MM.1S (cell line): ENCODE measurements around the gene GSAP.
"Not testable (repeated sequence)": the region's sequence is repeated elsewhere in the genome, so short reads cannot be mapped to it uniquely, and the experiment has no call there.

Experiments used
- DNase-seq: peaks from one replicate; pipeline ENCODE4 v3.0.0-alpha.2; 2015
- H2AFZ ChIP-seq: fragments of 300-600 bp; sonication (generic); 2 replicates; pipeline ENCODE4 v1.6.0; 2016; ENCODE audit warnings: antibody characterized with exemption, low read length
- H3F3A ChIP-seq: fragments of 300-600 bp; sonication (generic); 2 replicates; pipeline ENCODE4 v1.6.1; 2016; ENCODE audit warnings: mild to moderate bottlenecking, antibody characterized with exemption, low read length, moderate library complexity, mixed read lengths; ENCODE audit not compliant: insufficient read depth
- H3K27ac ChIP-seq: fragments of 300-600 bp; sonication (generic); 2 replicates; pipeline ENCODE4 v1.5.1; 2016; ENCODE audit warnings: mild to moderate bottlenecking, low read length
- H3K27me3 ChIP-seq: fragments of 300-600 bp; sonication (generic); replicated peaks from 2 replicates; pipeline ENCODE4 v1.6.0; 2016; ENCODE audit warnings: low read length; ENCODE audit not compliant: insufficient read depth
- H3K36me3 ChIP-seq: fragments of 300-600 bp; sonication (generic); replicated peaks from 2 replicates; pipeline ENCODE4 v1.6.1; 2016; ENCODE audit warnings: mild to moderate bottlenecking, low read length, mixed read lengths; ENCODE audit not compliant: insufficient read depth
- H3K4me1 ChIP-seq: fragments of 300-600 bp; sonication (generic); 2 replicates; pipeline ENCODE4 v1.6.1; 2016; ENCODE audit warnings: low read length, mixed read lengths
- H3K4me2 ChIP-seq: fragments of 300-600 bp; sonication (generic); 2 replicates; pipeline ENCODE4 v1.6.0; 2016; ENCODE audit warnings: low read depth, low read length
- H3K4me3 ChIP-seq: fragments of 300-600 bp; sonication (generic); 2 replicates; pipeline ENCODE4 v1.5.1; 2016; ENCODE audit warnings: low read length, mixed read lengths
- H3K79me2 ChIP-seq: fragments of 300-600 bp; sonication (generic); 2 replicates; pipeline ENCODE4 v1.6.1; 2016; ENCODE audit warnings: mixed run types, low read length, mixed read lengths
- H3K9ac ChIP-seq: fragments of 300-600 bp; sonication (generic); 2 replicates; pipeline ENCODE4 v1.6.1; 2016; ENCODE audit warnings: low read length, mixed read lengths
- H3K9me2 ChIP-seq: fragments of 300-600 bp; sonication (generic); replicated peaks from 2 replicates; pipeline ENCODE4 v1.6.1; 2016; ENCODE audit warnings: mild to moderate bottlenecking, low read length, mixed read lengths; ENCODE audit not compliant: insufficient read depth
- H3K9me3 ChIP-seq: fragments of 300-600 bp; sonication (generic); replicated peaks from 2 replicates; pipeline ENCODE4 v1.6.1; 2016; ENCODE audit warnings: mild to moderate bottlenecking, low read length, mixed read lengths; ENCODE audit not compliant: insufficient read depth
- H4K20me1 ChIP-seq: fragments of 300-600 bp; sonication (generic); 2 replicates; pipeline ENCODE4 v1.6.1; 2016; ENCODE audit warnings: mild to moderate bottlenecking, low read length, moderate library complexity, mixed read lengths; ENCODE audit not compliant: insufficient read depth
- CTCF ChIP-seq: fragments of 300-600 bp; sonication (generic); IDR thresholded peaks from 2 replicates; pipeline ENCODE4 v1.5.1; 2016; ENCODE audit warnings: antibody characterized with exemption, low read length, mixed read lengths
- EZH2 ChIP-seq: fragments of 300-600 bp; sonication (generic); optimal IDR thresholded peaks from 2 replicates; pipeline ENCODE3; 2017; ENCODE audit warnings: low read depth, mild to moderate bottlenecking, antibody characterized with exemption, low read length, mixed read lengths
- EZH2phosphoT487 ChIP-seq: fragments of 300-600 bp; sonication (generic); IDR thresholded peaks from 2 replicates; pipeline ENCODE4 v1.6.1; 2018; ENCODE audit warnings: antibody characterized with exemption, low read length

The GSAP gene

DNA sequence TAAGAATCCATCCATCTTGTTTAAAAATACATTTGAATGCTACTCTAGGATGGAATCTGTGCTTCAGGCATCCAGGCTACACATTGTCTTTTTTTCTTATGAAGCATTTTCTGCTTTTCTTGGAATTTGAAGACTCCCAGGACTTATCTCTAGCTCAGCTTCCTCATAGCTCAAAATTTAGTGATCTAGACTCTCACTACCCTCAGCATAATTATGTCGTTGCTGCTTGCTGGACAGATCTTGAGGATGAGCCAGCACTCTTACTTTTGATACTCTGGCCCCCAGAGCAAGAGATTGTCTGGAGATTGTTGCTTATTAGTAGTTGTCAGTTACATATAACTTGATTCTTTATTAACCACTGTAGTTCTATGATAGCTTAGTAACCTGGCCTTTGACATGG is 133.3 kb downstream of the GSAP start:
- no peak for DNase-seq
- H3K36me3 ChIP-seq = no peaks in the 10 kb centered on the region
- no peak overlapping the region for H3K4me3 ChIP-seq
- H3K79me2 ChIP-seq = no peaks in the 10 kb centered on the region
- no peaks in the 10 kb centered on the region for H3K27me3 ChIP-seq
- H3K4me1 ChIP-seq = no peaks in the 10 kb centered on the region
- H3F3A ChIP-seq = no peaks in the 10 kb centered on the region
- no peak overlapping the region for H3K9ac ChIP-seq
- H3K4me2 ChIP-seq = no peak overlapping the region
- no peak for TF ChIP-seq EZH2phosphoT487
- no peak for TF ChIP-seq EZH2
- no peak for TF ChIP-seq CTCF
- H4K20me1 ChIP-seq = no peaks in the 10 kb centered on the region
- no peak overlapping the region for H2AFZ ChIP-seq
- no peaks in the 10 kb centered on the region for H3K9me2 ChIP-seq
- no peak overlapping the region for H3K27ac ChIP-seq
- H3K9me3 ChIP-seq = no peaks in the 10 kb centered on the region

DNA sequence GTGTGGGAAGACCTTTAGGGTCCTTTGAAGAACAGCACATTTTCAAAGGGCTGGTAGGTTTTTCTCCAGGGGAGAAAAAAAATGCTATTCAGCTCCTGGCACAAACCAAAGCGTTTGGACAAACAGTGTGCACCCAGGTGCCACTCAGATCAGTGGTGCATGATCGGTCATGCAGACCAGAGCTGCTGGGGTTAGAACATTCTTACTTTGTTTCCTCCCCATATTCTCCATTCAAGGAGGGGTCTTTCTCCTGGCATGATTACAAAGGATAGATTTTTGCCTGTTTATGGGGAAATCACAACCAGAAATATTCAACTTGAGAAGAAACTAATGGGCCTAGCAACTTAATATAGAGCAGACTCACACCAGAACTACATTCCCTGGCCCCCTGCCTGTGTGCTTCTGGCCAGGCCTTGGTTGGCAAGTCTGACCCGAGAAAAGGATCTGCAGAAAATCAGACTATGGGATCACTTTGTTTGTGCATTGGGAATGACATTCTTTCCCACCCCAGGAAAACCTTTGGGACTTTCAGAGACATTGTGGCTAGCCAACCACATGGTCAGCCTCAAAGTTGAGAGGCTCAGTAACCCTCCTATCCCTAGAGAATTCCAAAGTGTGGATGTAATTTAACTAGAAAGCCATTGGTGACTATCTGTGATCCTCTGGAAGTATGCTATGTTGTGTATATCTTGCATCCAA is 134.2 kb downstream of the GSAP start:
- Histone ChIP-seq H3K79me2 (no peaks in the 10 kb centered on the region), H3K9me2 (no peaks in the 10 kb centered on the region), H3K27me3 (no peaks in the 10 kb centered on the region), H3K4me3 (no peak overlapping the region), H4K20me1 (no peaks in the 10 kb centered on the region), H3K9ac (no peak overlapping the region), H3K4me1 (no peaks in the 10 kb centered on the region), H3K9me3 (no peaks in the 10 kb centered on the region), H2AFZ (no peak overlapping the region), H3K36me3 (no peaks in the 10 kb centered on the region), H3F3A (no peaks in the 10 kb centered on the region), H3K27ac (no peak overlapping the region), H3K4me2 (no peak overlapping the region)
- DNase-seq = no peak
- no peak for TF ChIP-seq EZH2
- no peak for TF ChIP-seq CTCF
- no peak for TF ChIP-seq EZH2phosphoT487

- no peak overlapping the region for H3K4me3 ChIP-seq
- H3K4me2 ChIP-seq = no peak overlapping the region
- TF ChIP-seq EZH2phosphoT487 (no peak), EZH2 (no peak), CTCF (no peak)
- H3K9ac ChIP-seq = no peak overlapping the region
- no peaks in the 10 kb centered on the region for H3F3A ChIP-seq
- 0 out of 2 replicates have a peak, but pooled peaks cover 3% of the 10 kb centered on the region for H3K4me1 ChIP-seq
- DNase-seq = no peak
- no peaks in the 10 kb centered on the region for H3K9me3 ChIP-seq
- H4K20me1 ChIP-seq = no peaks in the 10 kb centered on the region
- no peaks in the 10 kb centered on the region for H3K36me3 ChIP-seq
- H3K79me2 ChIP-seq = no peaks in the 10 kb centered on the region
- no peaks in the 10 kb centered on the region for H3K27me3 ChIP-seq
- no peak overlapping the region for H2AFZ ChIP-seq
- no peak overlapping the region for H3K27ac ChIP-seq
- no peaks in the 10 kb centered on the region for H3K9me2 ChIP-seq
These were observed 140.0 kb downstream of the GSAP start for GRCh38 chr7:77276120-77276519.

GRCh38 chr7:77275663-77276062 is 140.5 kb downstream of the GSAP start:
- H2AFZ ChIP-seq, H3K4me2 ChIP-seq, H4K20me1 ChIP-seq, H3K9ac ChIP-seq, H3K9me2 ChIP-seq, H3K4me1 ChIP-seq, H3K27me3 ChIP-seq, H3K36me3 ChIP-seq, H3K9me3 ChIP-seq, H3K4me3 ChIP-seq, DNase-seq, H3K79me2 ChIP-seq, H3K27ac ChIP-seq, H3F3A ChIP-seq: not testable (repeated sequence)
